ENCODE results near the gene PTPRQ. TPM values are rescaled to one million over a fixed set of nuclear protein-coding genes. Genes with fewer than 3 reads are reported as not detected.

Gene PTPRQ
- total RNA-seq, 1 experiment from 2014 or later = not detected

- DNase-seq (ENCODE audit: low spot score) (no peak), ATAC-seq (no peak)
- TF ChIP-seq PREB (CRISPR knock-in tag; IDR thresholded peaks at IDR 0.05; ENCODE audit: borderline replicate concordance) (no peak), KAT7 (CRISPR knock-in tag; IDR thresholded peaks at IDR 0.05; ENCODE audit: borderline replicate concordance) (no peak), ELF4 (CRISPR knock-in tag; IDR thresholded peaks at IDR 0.05; ENCODE audit: low read depth) (no peak), NFATC4 (CRISPR knock-in tag; IDR thresholded peaks at IDR 0.05) (no peak), MLX (CRISPR knock-in tag; IDR thresholded peaks at IDR 0.05) (no peak), ZNF121 (CRISPR knock-in tag; IDR thresholded peaks at IDR 0.05) (no peak), FOXJ3 (CRISPR knock-in tag; IDR thresholded peaks at IDR 0.05; ENCODE audit: borderline replicate concordance) (no peak), ERG (CRISPR knock-in tag; IDR thresholded peaks at IDR 0.05) (no peak), AR (CRISPR knock-in tag; IDR thresholded peaks at IDR 0.05) (no peak), FOXP1 (CRISPR knock-in tag; IDR thresholded peaks at IDR 0.05; ENCODE audit: borderline replicate concordance) (no peak), ESRRA (CRISPR knock-in tag; IDR thresholded peaks at IDR 0.05; ENCODE audit: borderline replicate concordance) (no peak), ZNF532 (CRISPR knock-in tag; IDR thresholded peaks at IDR 0.05; ENCODE audit: borderline replicate concordance) (no peak), HMGXB4 (CRISPR knock-in tag; IDR thresholded peaks at IDR 0.05) (no peak), SMAD3 (CRISPR knock-in tag; IDR thresholded peaks at IDR 0.05; ENCODE audit: borderline replicate concordance) (no peak), E2F4 (CRISPR knock-in tag; IDR thresholded peaks at IDR 0.05; ENCODE audit: borderline replicate concordance, low read depth) (no peak), AFF4 (CRISPR knock-in tag; IDR thresholded peaks at IDR 0.05; ENCODE audit: borderline replicate concordance) (no peak)
- peaks cover 18% of the 10 kb centered on the region for H3K4me1 Mint-ChIP-seq
- H3K27ac Mint-ChIP-seq = no peak overlapping the region
- H3K4me3 Mint-ChIP-seq = no peak overlapping the region
- H3K9me3 Mint-ChIP-seq = no peaks in the 10 kb centered on the region
- ChIA-PET CTCF (no interaction called here), POLR2A (no interaction called here)
- no peaks in the 10 kb centered on the region for H3K36me3 Mint-ChIP-seq
- peaks cover 29% of the 10 kb centered on the region for H3K27me3 Mint-ChIP-seq (ENCODE audit: low read depth)
Measured at GRCh38 chr12:80700327-80700726, 256.3 kb downstream of the PTPRQ start.
